PFSK-1 (cell line): ENCODE results near the gene GRXCR1.

Experiments
- FOXP2 ChIP-seq: optimal IDR thresholded peaks from 2 replicates; pipeline ENCODE3; 2011; ENCODE audit warnings: borderline replicate concordance, control low read depth, inconsistent platforms; ENCODE audit not compliant: insufficient read depth; ENCODE audit errors: extremely low read length, extremely low read depth
- POLR2AphosphoS5 ChIP-seq: IDR thresholded peaks from 2 replicates; pipeline ENCODE4 v1.6.1; 2012; ENCODE audit warnings: low read depth, mild to moderate bottlenecking, control low read depth, low read length, moderate library complexity
- SIN3A ChIP-seq: IDR thresholded peaks from 2 replicates; pipeline ENCODE4 v1.6.1; 2012; ENCODE audit warnings: mild to moderate bottlenecking, low read length, moderate library complexity, borderline replicate concordance; ENCODE audit not compliant: insufficient read depth
- TAF1 ChIP-seq: IDR thresholded peaks from 2 replicates; pipeline ENCODE4 v1.6.1; 2012; ENCODE audit warnings: low read length, control low read depth, borderline replicate concordance; ENCODE audit not compliant: insufficient read depth
- TF ChIP-seq, protein P1 (sequence below), 2 experiments: IDR thresholded peaks; 2 replicates each; pipeline versions ENCODE4 v1.6.1 to v1.8.0; 2011 to 2012; ENCODE audit warnings: low read depth in 2 of 2, low read length in 2 of 2, control low read depth in 1 of 2, inconsistent platforms in 1 of 2, mild to moderate bottlenecking in 1 of 2, moderate library complexity in 1 of 2; ENCODE audit not compliant: insufficient read depth in 1 of 2

DNA sequence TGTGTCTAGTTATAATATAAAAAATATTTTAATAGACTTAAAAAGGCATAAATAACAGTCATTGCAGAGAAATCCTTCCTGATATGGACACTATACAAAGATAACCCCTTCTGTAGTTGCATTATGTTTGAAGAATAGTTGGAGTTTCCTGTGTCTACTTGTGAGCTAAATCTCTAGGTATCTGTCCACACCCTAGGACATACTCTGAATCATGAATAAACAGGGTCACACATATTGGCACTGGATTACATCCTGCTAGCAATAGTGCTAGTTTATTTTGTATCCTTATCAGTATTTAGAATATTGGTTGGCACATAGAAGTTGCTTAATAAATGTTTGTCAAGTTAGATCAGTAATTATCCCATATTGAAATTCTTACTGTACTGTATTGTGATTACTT is 173.9 kb downstream of the GRXCR1 start:
- TF ChIP-seq TAF1 (no peak), POLR2AphosphoS5 (no peak), SIN3A (no peak), FOXP2 (no peak)
- TF ChIP-seq, protein P1, sequence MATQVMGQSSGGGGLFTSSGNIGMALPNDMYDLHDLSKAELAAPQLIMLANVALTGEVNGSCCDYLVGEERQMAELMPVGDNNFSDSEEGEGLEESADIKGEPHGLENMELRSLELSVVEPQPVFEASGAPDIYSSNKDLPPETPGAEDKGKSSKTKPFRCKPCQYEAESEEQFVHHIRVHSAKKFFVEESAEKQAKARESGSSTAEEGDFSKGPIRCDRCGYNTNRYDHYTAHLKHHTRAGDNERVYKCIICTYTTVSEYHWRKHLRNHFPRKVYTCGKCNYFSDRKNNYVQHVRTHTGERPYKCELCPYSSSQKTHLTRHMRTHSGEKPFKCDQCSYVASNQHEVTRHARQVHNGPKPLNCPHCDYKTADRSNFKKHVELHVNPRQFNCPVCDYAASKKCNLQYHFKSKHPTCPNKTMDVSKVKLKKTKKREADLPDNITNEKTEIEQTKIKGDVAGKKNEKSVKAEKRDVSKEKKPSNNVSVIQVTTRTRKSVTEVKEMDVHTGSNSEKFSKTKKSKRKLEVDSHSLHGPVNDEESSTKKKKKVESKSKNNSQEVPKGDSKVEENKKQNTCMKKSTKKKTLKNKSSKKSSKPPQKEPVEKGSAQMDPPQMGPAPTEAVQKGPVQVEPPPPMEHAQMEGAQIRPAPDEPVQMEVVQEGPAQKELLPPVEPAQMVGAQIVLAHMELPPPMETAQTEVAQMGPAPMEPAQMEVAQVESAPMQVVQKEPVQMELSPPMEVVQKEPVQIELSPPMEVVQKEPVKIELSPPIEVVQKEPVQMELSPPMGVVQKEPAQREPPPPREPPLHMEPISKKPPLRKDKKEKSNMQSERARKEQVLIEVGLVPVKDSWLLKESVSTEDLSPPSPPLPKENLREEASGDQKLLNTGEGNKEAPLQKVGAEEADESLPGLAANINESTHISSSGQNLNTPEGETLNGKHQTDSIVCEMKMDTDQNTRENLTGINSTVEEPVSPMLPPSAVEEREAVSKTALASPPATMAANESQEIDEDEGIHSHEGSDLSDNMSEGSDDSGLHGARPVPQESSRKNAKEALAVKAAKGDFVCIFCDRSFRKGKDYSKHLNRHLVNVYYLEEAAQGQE (IDR thresholded peaks at IDR 0.05; ENCODE audit: insufficient read depth in 1 of 2, low read depth in 2 of 2, low read length in 2 of 2) = no peak
